ENCODE measurements around the gene SERTAD1.

SERTAD1 gene

GRCh38 chr19:40392894-40393517 is 32.8 kb downstream of the SERTAD1 start:
- no peak overlapping the region for H3K4me3 ChIP-seq (ENCODE audit: low read depth, low read length)
- no peak for DNase-seq (ENCODE audit: low read depth)
- peak; percentile 22 for TF ChIP-seq CTCF (IDR thresholded peaks at IDR 0.05; ENCODE audit: insufficient read depth, low read depth, low read length, missing control alignments)

DNA sequence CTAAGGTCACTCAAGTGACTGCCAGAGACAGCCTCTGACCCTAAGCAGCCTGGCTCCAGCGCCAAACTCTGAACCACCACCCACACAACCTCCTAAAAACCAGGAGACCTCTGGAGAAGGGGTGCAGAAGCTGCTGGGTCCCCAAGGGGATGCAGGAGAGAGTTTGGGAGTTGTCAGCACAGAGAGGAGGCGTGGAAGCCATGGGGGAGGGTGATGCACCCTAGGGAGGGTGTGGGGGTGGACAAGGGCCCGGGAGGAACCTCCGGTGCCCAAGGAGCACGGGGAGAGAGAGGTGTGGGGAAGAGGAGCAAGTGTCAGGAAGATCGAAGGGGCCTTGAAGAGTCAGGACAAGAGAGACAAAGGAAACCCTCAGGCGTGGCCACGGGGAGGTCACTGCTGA is 33.7 kb downstream of the SERTAD1 start:
- DNase-seq (ENCODE audit: low read depth) = no peak
- H3K4me3 ChIP-seq (ENCODE audit: low read depth, low read length) = no peak overlapping the region
- no peak for TF ChIP-seq CTCF (IDR thresholded peaks at IDR 0.05; ENCODE audit: insufficient read depth, low read depth, low read length, missing control alignments)

DNA sequence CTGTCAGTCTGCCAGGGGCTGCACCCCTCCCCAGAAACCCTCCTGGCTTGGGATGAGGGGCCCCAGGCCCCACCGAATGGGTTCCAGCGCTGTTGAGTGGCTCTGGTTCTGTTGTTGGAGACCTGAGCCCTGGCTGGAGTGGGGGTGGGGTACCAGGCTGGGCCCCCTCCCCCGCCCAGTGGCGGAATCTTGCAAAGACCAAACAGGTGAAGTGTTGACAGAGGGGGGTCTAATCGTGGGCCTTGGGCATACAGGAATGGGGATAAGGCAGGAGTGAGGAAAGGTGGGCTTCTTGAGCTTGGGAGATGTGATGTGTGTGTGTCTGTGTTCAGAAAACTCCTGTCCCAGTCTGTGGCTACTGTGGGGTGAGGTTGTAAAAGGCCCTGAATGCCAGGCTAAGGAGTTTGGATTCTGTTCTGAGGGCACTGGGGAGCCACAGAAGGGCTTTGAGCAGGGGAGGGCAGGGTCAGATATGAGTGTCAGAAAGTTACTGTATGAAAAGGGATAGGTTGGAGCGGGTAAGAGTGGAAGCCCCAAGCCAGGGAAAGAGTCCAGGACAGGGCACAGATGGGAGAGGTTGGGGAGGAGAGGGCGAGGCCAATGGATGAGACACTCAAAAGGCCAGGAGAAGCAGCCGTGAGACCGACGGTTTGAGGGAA is 35.6 kb downstream of the SERTAD1 start, which contains the start of gene HIPK4:
Gene HIPK4, minus strand, starts transcription at position 98 of the 659 bp plus-strand sequence. CDS start 279 bp downstream, outside the sequence.
- no peak for TF ChIP-seq CTCF (IDR thresholded peaks at IDR 0.05; ENCODE audit: insufficient read depth, low read depth, low read length, missing control alignments)
- DNase-seq (ENCODE audit: low read depth) = no peak
- H3K4me3 ChIP-seq (ENCODE audit: low read depth, low read length) = no peak within 1 kb of the TSS

GRCh38 chr19:40389404-40390083 is 36.2 kb downstream of the SERTAD1 start:
- no peak for TF ChIP-seq CTCF (IDR thresholded peaks at IDR 0.05; ENCODE audit: insufficient read depth, low read depth, low read length, missing control alignments)
- no peak for DNase-seq (ENCODE audit: low read depth)
- no peak overlapping the region for H3K4me3 ChIP-seq (ENCODE audit: low read depth, low read length)

DNA sequence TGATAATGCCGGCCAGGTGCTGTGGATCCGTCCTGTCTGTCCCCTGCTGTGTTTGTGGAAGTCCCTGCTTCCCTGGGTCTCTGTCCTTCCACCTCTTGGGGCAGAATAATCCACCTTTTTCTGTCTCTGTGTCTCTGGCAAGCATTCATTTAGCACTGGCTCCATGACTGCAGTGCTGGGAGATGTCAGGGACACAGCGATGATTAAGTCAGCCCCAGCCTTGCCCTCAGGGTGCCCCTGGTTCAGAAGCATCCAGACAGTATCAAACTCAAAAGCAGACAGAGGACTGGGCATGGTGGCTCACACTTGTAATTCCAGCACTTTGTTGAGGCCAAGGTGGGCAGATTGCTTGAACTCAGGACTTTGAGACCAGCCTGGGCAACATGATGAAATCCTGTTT is 37.3 kb downstream of the SERTAD1 start:
- no peak overlapping the region for H3K4me3 ChIP-seq (ENCODE audit: low read depth, low read length)
- no peak for TF ChIP-seq CTCF (IDR thresholded peaks at IDR 0.05; ENCODE audit: insufficient read depth, low read depth, low read length, missing control alignments)
- DNase-seq (ENCODE audit: low read depth) = no peak

- no peak for DNase-seq (ENCODE audit: low read depth)
- H3K4me3 ChIP-seq (ENCODE audit: low read depth, low read length) = no peak overlapping the region
- no peak for TF ChIP-seq CTCF (IDR thresholded peaks at IDR 0.05; ENCODE audit: insufficient read depth, low read depth, low read length, missing control alignments)
Measured at GRCh38 chr19:40387155-40387554, 38.6 kb downstream of the SERTAD1 start.

All from GM12865 (cell line).